Prostate gland (tissue), 2 donors: Measurements from ENCODE around the gene MESP2. TPM values are rescaled to one million over a fixed set of nuclear protein-coding genes. Genes with fewer than 3 reads are reported as not detected.

Source experiments
- DNase-seq: peaks from one replicate; pipeline ENCODE4 v3.0.0-alpha.2; 2019; ENCODE audit warnings: low spot score
- H3K27ac ChIP-seq, 2 donors: fragments of 200-600 bp; sonication (generic); 2 replicates each; pipeline ENCODE4 v1.5.1; 2017 to 2019
- H3K27me3 ChIP-seq: fragments of 200-600 bp; sonication (generic); replicated peaks from 2 replicates; pipeline ENCODE4 v1.5.1; 2019; ENCODE audit not compliant: insufficient read depth
- H3K36me3 ChIP-seq, 2 donors: fragments of 200-600 bp; sonication (generic); 1 replicate in 1 of 2; 2 replicates in 1 of 2; pipeline versions ENCODE4 v1.5.1 to v1.8.1; 2017 to 2019
- H3K4me1 ChIP-seq: fragments of 200-600 bp; sonication (generic); replicated peaks from 2 replicates; pipeline ENCODE4 v1.5.1; 2019
- H3K4me3 ChIP-seq, 2 donors: fragments of 200-600 bp; sonication (generic); 2 replicates each; pipeline ENCODE4 v1.5.1; 2017 to 2019
- H3K9me3 ChIP-seq: fragments of 200-600 bp; sonication (generic); 2 replicates; pipeline ENCODE4 v1.5.1; 2017
- POLR2A ChIP-seq: fragments of 450-650 bp; IDR thresholded peaks from one replicate; pipeline ENCODE4 v1.6.1; 2016; ENCODE audit warnings: antibody characterized with exemption, mild to moderate bottlenecking
- POLR2AphosphoS5 ChIP-seq: sonication (generic); formaldehyde crosslinking; IDR thresholded peaks from one replicate; pipeline ENCODE4 v1.6.1; 2017; ENCODE audit warnings: antibody characterized with exemption
- WGBS: methylation state at CpG from one replicate; pipeline ENCODE4 v1.1.5; 2018; 5-methylcytosine and 5-hydroxymethylcytosine counted together
- intact Hi-C: fragments of 100-400 bp; cut with DNase I; formaldehyde crosslinking; loops from one replicate; pipeline ENCODE4 v1.14.2; 2022
- total RNA-seq, 2 donors: library from RNA; depleted of rRNA; stranded (reverse); fragments of >200 nt; gene quantifications; one replicate each; pipeline ENCODE4 v1.1.0, GENCODE V29; 2016
- TF ChIP-seq, protein P1 (sequence below), 4 experiments: fragments of 200-600 bp in 2 of 4; fragments of 450-650 bp in 2 of 4; sonication (generic) in 2 of 4; IDR thresholded peaks; 1 replicate in 3 of 4; 2 replicates in 1 of 4; pipeline ENCODE4 v1.5.1; 2016 to 2019; ENCODE audit warnings: antibody characterized with exemption in 4 of 4, mild to moderate bottlenecking in 2 of 4, moderate library complexity in 2 of 4

The MESP2 gene
- total RNA-seq, 2 donors from 2014 or later = 1.4 TPM; not detected in 1

DNA sequence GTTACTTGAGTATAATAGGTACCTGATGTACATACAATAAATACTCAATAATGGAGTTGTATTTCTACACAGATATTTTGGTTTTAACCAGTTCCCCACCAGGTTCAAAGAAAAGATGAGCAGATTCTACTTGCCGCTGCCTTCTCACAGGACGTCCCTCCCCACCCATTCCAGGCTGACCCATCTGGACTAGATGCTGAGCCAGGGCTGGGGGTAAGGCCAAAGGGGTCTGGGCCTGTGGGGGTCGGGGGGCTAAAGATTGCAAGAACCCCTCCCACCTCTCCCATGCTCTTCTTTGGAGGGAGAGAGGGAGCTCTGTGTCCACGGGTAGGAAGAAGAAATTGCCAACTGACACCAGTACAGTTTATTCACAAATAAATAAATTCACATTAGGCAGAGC lies 26.6 kb upstream of the MESP2 start:
- peaks cover 25% of the 10 kb centered on the region for H3K4me1 ChIP-seq
- H3K27me3 ChIP-seq = no peaks in the 10 kb centered on the region
- WGBS = 63% methylated on average over 4 of the region's 4 CpGs
- TF ChIP-seq POLR2A = no peak
- TF ChIP-seq, protein P1, sequence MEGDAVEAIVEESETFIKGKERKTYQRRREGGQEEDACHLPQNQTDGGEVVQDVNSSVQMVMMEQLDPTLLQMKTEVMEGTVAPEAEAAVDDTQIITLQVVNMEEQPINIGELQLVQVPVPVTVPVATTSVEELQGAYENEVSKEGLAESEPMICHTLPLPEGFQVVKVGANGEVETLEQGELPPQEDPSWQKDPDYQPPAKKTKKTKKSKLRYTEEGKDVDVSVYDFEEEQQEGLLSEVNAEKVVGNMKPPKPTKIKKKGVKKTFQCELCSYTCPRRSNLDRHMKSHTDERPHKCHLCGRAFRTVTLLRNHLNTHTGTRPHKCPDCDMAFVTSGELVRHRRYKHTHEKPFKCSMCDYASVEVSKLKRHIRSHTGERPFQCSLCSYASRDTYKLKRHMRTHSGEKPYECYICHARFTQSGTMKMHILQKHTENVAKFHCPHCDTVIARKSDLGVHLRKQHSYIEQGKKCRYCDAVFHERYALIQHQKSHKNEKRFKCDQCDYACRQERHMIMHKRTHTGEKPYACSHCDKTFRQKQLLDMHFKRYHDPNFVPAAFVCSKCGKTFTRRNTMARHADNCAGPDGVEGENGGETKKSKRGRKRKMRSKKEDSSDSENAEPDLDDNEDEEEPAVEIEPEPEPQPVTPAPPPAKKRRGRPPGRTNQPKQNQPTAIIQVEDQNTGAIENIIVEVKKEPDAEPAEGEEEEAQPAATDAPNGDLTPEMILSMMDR (IDR thresholded peaks at IDR 0.05) = no peak
- TF ChIP-seq POLR2AphosphoS5 = no peak
- peak overlapping the region; percentile 51 to 64 for H3K4me3 ChIP-seq
- no peak for DNase-seq
- no peaks in the 10 kb centered on the region for H3K9me3 ChIP-seq
- H3K27ac ChIP-seq = peak overlapping the region; percentile 92 to 94
- no peaks in the 10 kb centered on the region for H3K36me3 ChIP-seq
- intact Hi-C loops = loop anchor here (10.0 kb wide), 1 partner anchor 105 kb away; no protein-coding TSS in a partner anchor

DNA sequence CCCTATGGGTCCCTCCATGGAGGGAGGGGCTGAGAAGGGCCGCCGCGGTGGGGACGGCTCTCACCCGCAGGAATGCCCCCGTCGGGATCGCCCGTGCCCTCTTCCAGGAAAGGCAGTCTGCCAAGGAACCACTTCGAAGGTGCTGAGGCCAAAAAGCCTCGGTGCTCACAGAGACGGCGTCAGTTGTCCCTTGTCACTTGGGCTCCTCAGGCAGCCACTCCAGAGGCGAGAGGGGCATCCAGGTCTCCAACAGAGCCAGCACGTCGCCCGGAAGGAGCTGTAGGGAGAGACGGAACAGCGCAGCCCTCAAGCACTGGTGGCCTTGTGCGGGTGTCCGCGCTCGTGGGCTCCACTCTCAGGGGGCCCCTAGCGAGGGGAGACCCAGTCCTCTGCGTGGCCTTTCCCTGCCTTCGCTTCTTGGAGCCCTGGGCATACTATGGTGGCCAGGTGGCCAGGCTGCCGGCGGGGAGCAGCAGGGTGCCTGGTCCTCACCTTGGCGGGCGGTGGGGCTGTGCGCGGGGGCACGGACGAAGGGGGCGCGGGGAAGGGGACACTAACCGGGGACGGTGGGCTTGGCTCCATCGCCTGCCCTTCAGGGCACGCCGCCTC lies 26.1 kb upstream of the MESP2 start:
- intact Hi-C loops = loop anchor here (5.0 to 10.0 kb wide), 2 partner anchors 105 to 462 kb away; no protein-coding TSS in a partner anchor
- Histone ChIP-seq H3K4me3 (peak overlapping the region; percentile 51 to 64), H3K4me1 (peaks cover 25% of the 10 kb centered on the region), H3K27me3 (no peaks in the 10 kb centered on the region), H3K36me3 (no peaks in the 10 kb centered on the region), H3K27ac (peak overlapping the region; percentile 92 to 94), H3K9me3 (no peaks in the 10 kb centered on the region)
- TF ChIP-seq POLR2A = no peak
- no peak for TF ChIP-seq POLR2AphosphoS5
- TF ChIP-seq, protein P1 (IDR thresholded peaks at IDR 0.05) = no peak
- DNase-seq = no peak
- 8% methylated on average over 29 of the region's 41 CpGs for WGBS

DNA sequence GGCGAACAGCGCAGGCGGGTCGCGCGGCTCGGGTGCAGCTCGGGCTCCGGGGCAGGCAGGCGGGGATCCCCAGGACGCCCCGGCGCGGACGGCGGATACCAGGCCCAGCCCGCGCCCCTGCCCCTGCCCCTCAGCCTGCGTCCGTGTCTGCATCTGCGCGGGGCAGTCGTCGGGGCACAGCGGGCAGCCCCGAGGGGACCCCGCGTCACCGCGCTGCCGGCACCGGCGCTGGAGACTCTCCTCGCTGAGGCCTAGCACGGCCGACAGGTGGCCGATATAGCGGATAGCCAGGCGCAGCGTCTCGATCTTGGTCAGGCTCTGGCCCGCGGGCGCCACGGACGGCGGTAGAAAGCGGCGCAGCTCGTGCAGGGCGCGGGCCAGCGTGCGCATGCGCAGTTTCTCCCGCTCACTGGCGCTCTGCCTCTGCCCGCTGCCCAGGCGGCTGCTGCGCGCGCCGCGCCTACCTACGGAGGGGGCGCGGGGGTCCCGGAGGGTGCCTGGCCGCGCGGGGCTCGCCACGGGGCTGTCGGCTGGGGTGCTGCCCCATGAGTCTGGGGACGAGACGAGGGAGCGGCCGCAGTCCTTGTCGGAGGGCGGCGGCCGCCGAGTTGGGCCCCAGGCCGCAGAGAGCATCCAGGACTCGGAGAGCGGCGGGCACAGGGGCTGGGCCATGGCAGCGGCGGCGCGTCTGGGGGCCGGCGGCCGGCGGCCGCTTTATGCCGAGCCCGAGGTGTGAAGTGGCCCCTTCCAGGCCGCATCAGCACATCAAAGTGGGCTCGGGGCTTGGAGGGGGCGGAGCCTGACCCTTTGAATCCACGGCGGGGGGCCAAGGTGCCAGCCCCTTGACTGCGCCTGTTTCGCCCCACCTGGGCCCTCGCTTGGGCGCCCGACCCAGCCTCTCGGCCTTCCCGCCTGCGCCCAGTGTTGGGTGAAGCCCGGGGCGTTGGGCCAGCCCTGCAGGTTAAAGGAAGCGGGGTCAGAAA lies 25.3 kb upstream of the MESP2 start, which contains the start of gene MESP1:
Gene MESP1, minus strand, starts transcription at position 690 of the 983 bp plus-strand sequence. Its CDS starts 18 bp downstream, at position 672.
- DNase-seq = peak; percentile 89
- TF ChIP-seq POLR2AphosphoS5 = peak; percentile 81
- TF ChIP-seq, protein P1 (IDR thresholded peaks at IDR 0.05) = peak; percentile 37 to 92 (median 67)
- peak; percentile 73 for TF ChIP-seq POLR2A
- intact Hi-C loops = loop anchor here (5.0 kb wide), 1 partner anchor 461 kb away; no protein-coding TSS in a partner anchor
- peak within 1 kb of the TSS; percentile 92 to 94 for H3K27ac ChIP-seq
- WGBS = 6% methylated on average over 57 of the region's 114 CpGs
- no peaks in the 10 kb centered on the region for H3K9me3 ChIP-seq
- H3K27me3 ChIP-seq = no peaks in the 10 kb centered on the region
- H3K36me3 ChIP-seq = no peaks in the 10 kb centered on the region
- H3K4me3 ChIP-seq = peak within 1 kb of the TSS; percentile 51 to 64
- peaks cover 25% of the 10 kb centered on the region for H3K4me1 ChIP-seq

DNA sequence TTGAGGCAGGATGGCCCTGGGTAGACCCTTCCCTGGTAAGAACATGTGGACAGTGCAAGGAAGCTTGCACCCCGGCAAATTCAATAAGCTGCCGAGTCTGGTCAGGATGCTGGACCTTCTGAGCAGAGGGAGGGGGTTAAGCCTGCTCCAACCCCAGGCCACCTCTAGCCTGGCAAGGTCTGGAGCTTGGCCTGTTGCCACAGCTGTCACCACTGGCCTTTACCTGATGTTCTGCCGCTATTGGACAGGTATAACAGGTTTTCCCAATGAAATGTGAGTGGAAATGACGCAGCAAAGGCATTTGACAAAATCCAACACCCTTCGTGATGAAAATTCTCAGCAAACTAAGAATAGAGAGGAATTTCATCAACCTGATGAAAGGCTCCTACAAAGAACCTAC lies 24.4 kb upstream of the MESP2 start:
- Histone ChIP-seq H3K9me3 (no peaks in the 10 kb centered on the region), H3K27ac (peak overlapping the region; percentile 92 to 94), H3K4me3 (no peak overlapping the region), H3K36me3 (no peaks in the 10 kb centered on the region), H3K27me3 (no peaks in the 10 kb centered on the region), H3K4me1 (peaks cover 25% of the 10 kb centered on the region)
- intact Hi-C loops = loop anchor here (5.0 kb wide), 1 partner anchor 461 kb away; no protein-coding TSS in a partner anchor
- 60% methylated on average over 5 of the region's 5 CpGs for WGBS
- DNase-seq = peak; percentile 69
- TF ChIP-seq, protein P1 (IDR thresholded peaks at IDR 0.05) = no peak
- TF ChIP-seq POLR2A (no peak), POLR2AphosphoS5 (peak; percentile 61)
